GM19328 (cell line): ENCODE data around the gene PAOX.
A peak's percentile ranks its signal among the peaks of the same experiment; 100 is the strongest.

Source experiments
- ATAC-seq: cut with Tn5 transposase; IDR thresholded peaks from one replicate; pipeline ENCODE4 v1.9.1; 2021; ENCODE audit warnings: mild to moderate bottlenecking, moderate library complexity; ENCODE audit not compliant: unreplicated experiment

Gene PAOX

GRCh38 chr10:133379152-133379800 is at the start of gene PAOX:
Gene PAOX (plus strand): TSS chr10:133379262. CDS start chr10:133379317, 55 bp downstream.
- ATAC-seq = peak; percentile 52

DNA sequence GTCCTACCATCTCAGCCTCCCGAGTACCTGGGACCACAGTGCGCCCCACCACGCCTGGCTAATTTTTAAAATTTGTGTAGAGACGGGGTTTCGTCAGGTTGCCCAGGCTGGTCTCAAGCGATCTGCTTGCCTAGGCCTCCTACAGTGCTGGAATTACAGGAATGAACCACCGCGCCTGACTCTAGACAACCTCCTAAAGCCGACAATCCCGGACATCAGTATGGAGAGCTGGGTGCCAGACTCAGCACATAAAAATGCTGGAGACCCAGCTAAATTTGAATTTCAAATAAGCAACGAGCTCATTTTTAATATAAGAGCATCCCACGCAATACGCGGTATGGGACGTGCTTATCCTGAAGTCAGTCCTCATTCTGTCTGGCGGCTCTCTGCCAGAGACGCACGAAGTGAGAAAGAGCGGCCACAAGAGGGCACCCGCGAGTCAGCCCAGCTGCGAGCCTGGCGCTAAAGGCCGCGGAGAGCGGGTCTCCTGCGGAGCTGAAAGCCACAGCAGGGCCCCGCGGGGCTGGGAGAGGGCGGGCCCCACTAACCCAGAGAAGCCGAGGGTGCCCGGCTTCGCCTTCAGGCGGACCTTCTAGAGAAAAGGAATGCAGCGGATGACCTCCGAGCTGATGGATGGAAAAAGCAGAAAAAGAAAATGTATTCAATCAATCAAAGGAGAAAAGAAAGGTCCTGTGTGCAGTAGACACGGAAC is 49.4 kb upstream of the PAOX start:
- peak; percentile 82 for ATAC-seq

DNA sequence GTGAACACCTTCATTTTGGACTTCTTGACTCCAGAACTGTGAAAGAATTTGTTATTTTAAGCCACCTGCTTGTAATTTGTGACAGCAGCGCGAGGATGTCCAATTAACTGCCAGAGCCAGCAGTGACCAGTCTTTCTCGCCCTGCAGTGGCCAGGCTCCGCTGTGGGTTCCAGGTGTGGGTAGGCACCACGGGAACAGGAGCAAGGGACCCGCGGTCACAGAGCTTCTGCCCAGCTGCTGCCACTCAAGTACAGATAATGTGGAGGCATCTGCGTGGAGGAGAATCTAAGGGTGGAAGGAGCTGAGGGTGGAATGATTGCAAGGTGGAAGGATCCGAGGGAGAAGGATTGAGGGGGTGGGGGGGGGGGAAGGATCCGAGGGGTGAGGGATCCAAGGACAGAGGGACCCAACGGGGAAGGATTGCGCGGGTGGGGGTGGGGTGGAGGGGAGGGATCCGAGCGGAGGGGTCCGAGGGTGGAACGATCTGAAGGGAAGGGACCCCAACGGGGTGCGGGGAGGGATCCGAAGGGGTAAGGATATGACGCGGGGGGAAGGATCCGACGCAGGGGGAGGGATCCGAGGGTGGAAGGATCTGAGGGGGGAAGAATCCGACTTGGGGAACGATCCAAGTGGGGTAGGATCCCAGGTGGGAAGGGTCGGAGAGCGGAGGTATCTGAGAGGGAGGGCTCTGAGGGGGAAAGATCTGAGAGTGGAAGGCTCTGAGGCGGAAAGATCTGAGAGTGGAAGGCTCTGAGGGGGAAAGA is 45.9 kb upstream of the PAOX start:
- ATAC-seq = no peak

GRCh38 chr10:133334503-133335245 is 44.4 kb upstream of the PAOX start:
- ATAC-seq = no peak

DNA sequence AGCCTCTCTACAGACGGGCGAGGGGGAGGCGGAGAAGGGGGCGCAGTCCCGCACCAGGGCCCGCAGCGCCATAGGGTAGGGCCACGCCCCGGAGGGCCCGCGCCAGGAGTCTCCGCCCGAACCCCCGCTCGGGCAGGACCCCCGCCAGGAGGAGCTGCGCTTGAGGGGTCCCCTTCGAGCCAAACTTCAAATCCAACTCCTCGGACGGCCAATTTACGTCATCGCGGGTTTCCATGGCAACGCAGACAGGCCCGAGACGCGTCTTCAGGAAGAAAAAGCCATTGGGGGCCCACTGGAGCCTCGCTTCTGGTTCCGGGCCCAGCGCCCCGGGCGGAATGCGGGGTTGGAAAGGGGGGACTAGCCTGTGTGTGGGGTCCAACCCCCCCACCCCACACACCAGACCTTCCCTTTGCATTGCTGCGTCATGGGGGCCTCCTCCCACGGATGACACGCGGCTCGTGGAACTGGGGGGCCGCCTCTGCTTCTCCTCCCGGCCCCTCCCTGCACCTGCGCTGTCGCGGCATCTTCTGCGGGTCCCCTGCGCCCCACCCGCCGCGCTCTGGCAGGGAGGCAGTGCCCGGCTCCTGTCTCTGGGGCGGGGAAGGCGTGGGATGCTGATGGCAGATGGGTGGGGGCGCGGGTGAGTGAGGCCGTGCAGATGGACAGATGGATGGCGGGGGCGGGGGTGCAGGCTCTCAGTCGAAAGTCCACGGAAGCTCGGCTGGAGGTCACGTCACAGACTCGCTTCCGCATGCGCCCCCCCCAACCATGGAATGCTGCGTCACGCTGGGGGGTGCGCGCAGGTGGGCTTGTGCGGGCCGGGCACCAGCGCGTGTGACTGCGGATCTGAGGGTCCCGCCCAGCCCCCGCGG is 43.6 kb upstream of the PAOX start:
- ATAC-seq = no peak

GRCh38 chr10:133336118-133336576 is 42.9 kb upstream of the PAOX start:
- ATAC-seq = no peak

DNA sequence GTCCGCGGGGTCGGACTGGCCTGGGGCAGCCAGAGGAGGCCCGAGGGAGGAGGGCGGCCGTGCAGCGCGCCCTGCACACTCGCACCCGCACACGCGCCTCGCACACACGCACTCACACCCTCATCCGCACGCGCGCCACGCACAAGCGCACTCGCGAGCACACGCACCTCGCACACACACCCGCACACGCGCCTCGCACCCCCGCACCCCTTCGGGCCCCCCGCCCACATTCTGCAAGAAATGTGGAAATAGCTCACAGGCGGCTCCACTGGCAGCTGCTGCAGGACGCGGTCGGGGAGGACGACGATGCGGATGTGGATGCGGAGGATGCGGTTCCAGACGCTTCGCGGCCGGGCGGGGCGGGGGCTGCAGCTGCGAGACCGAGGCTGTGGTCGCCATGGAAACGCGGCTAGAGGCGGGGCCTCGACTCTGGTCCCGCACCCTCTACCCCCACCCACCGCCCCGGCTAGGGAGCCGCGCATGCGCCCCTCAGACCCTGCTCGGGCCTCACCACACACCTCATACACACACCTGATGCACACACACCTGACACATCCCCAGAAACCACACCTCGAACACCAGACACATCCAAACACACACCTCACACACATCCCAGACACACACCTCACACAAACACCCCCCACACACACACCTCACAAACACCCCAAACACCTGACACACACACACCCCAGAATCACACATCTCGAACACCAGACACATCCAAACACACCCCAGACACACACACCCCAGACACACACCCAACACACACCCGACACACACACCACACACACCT is 42.3 kb upstream of the PAOX start, which contains the start of gene CALY:
Gene CALY, minus strand, starts transcription at position 320 of the 793 bp plus-strand sequence. CDS start 7,907 bp downstream, outside the sequence.
- no peak for ATAC-seq

DNA sequence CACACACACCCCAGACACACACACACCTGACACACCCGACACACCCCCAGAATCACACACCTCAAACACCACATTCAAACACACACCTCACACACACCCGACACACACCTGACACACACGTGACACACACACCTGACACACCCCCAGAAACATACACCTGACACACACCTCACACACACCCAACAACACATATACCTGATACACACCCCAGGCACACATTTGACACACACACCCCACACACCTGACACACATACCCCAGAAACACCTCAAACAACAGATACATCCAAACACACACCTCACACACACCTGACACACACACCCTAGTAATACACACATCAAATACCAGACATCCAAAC is 41.7 kb upstream of the PAOX start:
- no peak for ATAC-seq

- no peak for ATAC-seq
These were observed 40.7 kb upstream of the PAOX start for GRCh38 chr10:133338080-133339071.

DNA sequence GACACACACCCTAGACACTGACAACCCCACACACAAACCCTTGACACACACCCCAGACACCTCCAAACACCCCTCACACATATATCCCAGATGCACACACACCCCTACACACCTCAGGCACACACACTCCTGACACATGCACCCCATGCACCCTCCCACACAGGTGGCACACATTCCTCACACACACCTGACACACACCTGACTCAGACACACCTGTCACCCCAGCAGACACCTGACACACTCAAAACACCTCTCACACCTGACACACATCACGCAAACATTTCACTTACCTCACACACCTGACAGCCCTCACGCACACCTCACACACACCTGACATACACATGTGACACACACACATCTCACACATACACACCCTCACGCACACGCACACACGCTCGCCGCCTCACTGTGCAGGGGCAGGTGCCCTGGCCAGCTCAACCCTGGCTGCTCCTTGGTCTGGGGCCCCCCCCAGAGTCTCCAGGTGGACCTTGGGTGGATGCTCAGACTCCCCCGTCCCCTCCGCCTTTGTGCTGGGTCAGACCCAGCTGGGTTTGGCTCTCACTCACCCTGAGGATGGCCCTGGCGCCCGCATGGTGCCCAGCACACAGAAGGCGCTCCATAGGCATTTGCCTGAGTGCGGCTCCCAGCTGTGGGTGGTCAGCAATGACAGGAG is 39.2 kb upstream of the PAOX start:
- no peak for ATAC-seq

DNA sequence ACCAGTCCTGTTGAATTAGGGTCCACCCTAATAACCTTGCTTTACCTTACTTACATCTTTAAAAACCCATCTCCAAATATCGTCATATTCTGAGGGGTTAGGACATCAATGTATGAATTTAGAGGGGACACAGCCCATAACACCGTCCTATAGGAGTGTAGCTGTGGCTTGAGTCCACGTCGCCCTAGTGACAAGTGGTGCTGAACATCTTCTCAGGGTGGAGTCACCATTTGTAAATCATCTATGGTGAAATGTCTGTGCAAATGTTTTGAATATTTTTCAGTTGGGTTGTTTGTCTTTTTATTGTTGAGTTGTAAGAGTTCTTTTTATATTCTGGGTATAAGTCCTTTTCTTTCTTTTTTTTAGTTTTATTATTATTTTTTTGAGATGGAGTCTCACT is 37.1 kb upstream of the PAOX start:
- ATAC-seq = no peak

DNA sequence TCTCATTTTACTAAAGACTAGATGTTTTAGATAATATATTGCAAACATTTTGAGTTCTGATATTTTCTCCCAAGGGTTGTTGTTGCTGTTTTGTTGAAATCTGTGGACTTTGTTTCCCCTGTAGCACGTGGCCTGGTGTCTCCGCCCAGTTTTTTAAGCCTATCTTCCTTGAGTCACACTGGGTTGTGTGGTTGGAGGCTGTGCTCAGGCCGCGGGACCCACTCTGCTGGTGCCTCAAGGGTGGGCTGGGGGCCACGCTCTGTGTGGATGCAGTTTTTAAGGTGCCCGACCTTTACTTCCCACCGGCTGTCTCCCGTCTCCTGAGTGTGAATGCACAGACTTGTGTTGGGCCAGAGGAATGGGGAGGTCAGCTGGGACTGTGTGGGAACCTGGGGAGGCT is 36.1 kb upstream of the PAOX start:
- no peak for ATAC-seq

DNA sequence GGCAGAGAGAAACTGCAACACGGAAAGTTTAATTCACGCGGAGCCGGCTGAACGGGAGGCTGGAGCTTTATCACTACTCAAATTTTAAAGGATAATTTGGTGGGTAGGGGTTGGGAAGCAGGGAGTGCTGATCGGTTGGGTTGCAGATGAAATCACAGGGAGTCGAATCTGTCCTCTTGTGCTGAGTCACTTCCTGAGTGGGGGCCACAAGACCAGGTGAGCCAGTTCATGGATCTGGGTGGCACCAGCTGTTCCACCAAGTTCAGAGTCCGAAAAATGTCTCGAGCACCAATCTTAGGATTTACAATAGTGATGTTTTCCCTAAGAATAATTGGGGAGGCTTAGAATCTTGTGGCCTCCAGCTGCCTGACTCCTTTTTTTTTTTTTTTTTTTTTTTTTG is 35.5 kb upstream of the PAOX start:
- no peak for ATAC-seq

DNA sequence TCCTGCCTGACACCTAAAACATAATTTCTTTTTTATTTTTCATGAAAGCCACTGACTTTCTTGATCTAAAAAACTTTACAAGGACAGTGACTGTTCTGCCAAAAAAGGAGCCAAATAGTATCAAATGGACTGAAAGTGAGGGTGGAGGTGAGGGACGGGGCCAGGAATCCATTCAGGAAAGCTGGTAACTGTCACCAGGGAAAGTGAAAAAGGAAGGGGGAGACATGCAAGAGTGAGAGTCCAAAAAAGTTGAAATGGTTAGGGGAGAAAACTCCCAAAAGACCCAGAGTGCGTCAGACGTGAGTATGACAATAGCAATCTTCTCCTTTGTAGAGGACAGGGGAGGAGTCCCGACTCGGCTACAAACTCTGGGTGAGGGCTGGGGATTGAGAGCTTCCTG is 34.8 kb upstream of the PAOX start:
- ATAC-seq = no peak

DNA sequence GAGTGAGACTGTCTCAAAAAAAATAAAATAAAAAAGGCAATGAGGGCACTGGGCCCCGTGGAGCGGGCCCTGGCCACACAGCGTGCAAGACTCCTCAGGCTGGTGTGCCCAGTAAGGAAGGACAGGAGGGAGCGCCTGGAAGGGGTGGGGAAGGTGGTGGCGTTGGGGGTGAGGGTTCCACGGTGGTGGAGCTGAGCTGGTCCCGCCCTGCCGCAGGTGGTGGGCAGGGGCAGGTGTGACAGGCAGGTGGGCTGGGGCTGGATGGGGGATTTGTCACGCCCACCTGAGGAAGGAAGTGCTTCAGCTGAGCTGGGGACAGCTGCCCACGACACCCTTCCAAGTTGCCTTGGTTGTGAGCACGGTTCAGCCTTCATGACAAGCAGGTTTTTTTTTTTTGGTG is 32.6 kb upstream of the PAOX start:
- ATAC-seq = no peak

DNA sequence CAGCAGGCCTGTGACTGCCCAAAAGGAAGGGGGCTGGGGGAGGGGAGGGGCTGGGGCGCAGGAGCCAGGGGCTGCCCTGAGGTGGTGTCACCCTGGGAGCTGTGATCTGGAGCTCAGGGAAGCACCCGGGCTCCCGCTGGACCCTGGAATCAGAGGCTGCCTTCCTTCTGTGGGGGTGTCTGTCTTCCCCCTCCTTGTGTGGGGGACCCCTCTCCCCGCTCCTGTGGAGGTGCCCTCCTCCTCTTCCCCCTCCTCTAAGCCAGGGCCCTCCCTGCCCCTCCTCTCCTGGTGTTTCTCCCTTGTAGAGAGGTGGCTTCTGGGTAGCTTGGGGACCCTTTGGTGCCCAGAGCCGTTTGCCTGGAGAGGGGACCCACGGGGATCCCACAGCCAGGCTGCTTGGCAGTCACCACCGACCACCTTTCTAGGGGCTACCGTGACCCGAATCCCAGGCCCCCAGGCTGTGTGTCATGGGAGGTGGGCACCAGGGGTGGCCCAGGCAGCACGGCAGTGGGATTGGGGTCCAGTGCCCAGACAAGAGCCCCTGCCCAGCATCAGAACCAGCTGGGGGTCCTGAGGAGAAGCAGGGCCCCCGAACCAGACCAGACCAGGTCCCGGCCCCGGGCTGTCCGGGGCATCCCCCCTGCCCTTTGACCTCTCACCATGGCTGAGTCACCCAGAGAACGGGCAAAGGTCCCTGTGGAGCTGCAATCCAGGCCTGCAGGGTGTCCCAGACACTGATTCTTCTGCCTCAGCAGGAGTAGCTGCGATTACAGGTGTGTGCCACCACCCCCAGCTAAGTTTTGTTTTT is 31.1 kb upstream of the PAOX start:
- ATAC-seq = no peak

GRCh38 chr10:133349160-133349568 is 29.9 kb upstream of the PAOX start:
- ATAC-seq = no peak
